Measurements from ENCODE around the gene OR2L3. TPM values are rescaled to one million over a fixed set of nuclear protein-coding genes. Genes with fewer than 3 reads are reported as not detected.

The OR2L3 gene
- total and polyA plus RNA-seq, 7 donors: 0.01 to 0.27 TPM; not detected in 5

- H3K27me3 ChIP-seq: no peaks in the 10 kb centered on the region
- peaks cover 0 to 10% (median 2%) of the 10 kb centered on the region in 4 donors for H3K9me3 ChIP-seq
- no peaks in the 10 kb centered on the region for H3K36me3 ChIP-seq
- 78 to 89% methylated on average over 3 of the region's 3 CpGs for WGBS, 2 donors
- DNase-seq: no peak
- TF ChIP-seq EP300 (IDR thresholded peaks at IDR 0.05): no peak
- no peak for TF ChIP-seq POLR2AphosphoS5 (IDR thresholded peaks at IDR 0.05)
- no peak for TF ChIP-seq CTCF (IDR thresholded peaks at IDR 0.05)
- no peak for TF ChIP-seq POLR2A (IDR thresholded peaks at IDR 0.05)
- H3K4me1 ChIP-seq: no peaks in the 10 kb centered on the region
- intact Hi-C loops (cut with DNase I): no loop called here
- no peak overlapping the region for H3K4me3 ChIP-seq
- H3K27ac ChIP-seq: no peak overlapping the region
Observed at GRCh38 chr1:248009681-248010080, 37.0 kb upstream of the OR2L3 start.

- WGBS, 2 donors: 88 to 95% methylated on average over 2 of the region's 2 CpGs
- intact Hi-C loops (cut with DNase I): no loop called here
- Histone ChIP-seq H3K4me3 (no peak within 1 kb of the TSS), H3K27ac (no peak within 1 kb of the TSS), H3K9me3 (peaks cover 0 to 4% (median 2%) of the 10 kb centered on the region in 4 donors), H3K27me3 (no peaks in the 10 kb centered on the region), H3K4me1 (no peaks in the 10 kb centered on the region), H3K36me3 (no peaks in the 10 kb centered on the region)
- TF ChIP-seq POLR2A (IDR thresholded peaks at IDR 0.05) (no peak), CTCF (IDR thresholded peaks at IDR 0.05) (no peak), EP300 (IDR thresholded peaks at IDR 0.05) (no peak), POLR2AphosphoS5 (IDR thresholded peaks at IDR 0.05) (no peak)
- no peak for DNase-seq
Observed at GRCh38 chr1:248013229-248013710, 33.4 kb upstream of the OR2L3 start, which contains the start of gene OR2L5. Gene OR2L5 (plus strand): TSS chr1:248013660. CDS start chr1:248021948, 8,288 bp downstream.

GRCh38 chr1:248015803-248016202 is 30.8 kb upstream of the OR2L3 start:
- Histone ChIP-seq H3K27ac (no peak overlapping the region), H3K9me3 (no peaks in the 10 kb centered on the region), H3K27me3 (no peaks in the 10 kb centered on the region), H3K4me3 (no peak overlapping the region), H3K36me3 (no peaks in the 10 kb centered on the region), H3K4me1 (no peaks in the 10 kb centered on the region)
- no peak for DNase-seq
- 86 to 88% methylated on average over 1 of the region's 1 CpG for WGBS, 2 donors
- intact Hi-C loops (cut with DNase I): no loop called here
- TF ChIP-seq EP300 (IDR thresholded peaks at IDR 0.05) (no peak), POLR2A (IDR thresholded peaks at IDR 0.05) (no peak), CTCF (IDR thresholded peaks at IDR 0.05) (no peak), POLR2AphosphoS5 (IDR thresholded peaks at IDR 0.05) (no peak)

GRCh38 chr1:248029770-248030169 is 16.9 kb upstream of the OR2L3 start, which contains the start of gene OR2L2:
Gene OR2L2 (plus strand): TSS chr1:248030070. CDS start chr1:248038268, 8,198 bp downstream.
- no peaks in the 10 kb centered on the region for H3K36me3 ChIP-seq
- TF ChIP-seq POLR2AphosphoS5 (IDR thresholded peaks at IDR 0.05) (no peak), CTCF (IDR thresholded peaks at IDR 0.05) (no peak), EP300 (IDR thresholded peaks at IDR 0.05) (no peak), POLR2A (IDR thresholded peaks at IDR 0.05) (no peak)
- H3K9me3 ChIP-seq: no peaks in the 10 kb centered on the region
- H3K27ac ChIP-seq: no peak within 1 kb of the TSS
- no peak within 1 kb of the TSS for H3K4me3 ChIP-seq
- H3K27me3 ChIP-seq: no peaks in the 10 kb centered on the region
- intact Hi-C loops (cut with DNase I): no loop called here
- no peaks in the 10 kb centered on the region for H3K4me1 ChIP-seq
- WGBS, 2 donors: 25 to 39% methylated on average over 2 of the region's 2 CpGs
- DNase-seq: no peak

- WGBS, 2 donors: 65% methylated on average over 5 of the region's 5 CpGs
- Histone ChIP-seq H3K27ac (no peak overlapping the region), H3K36me3 (no peaks in the 10 kb centered on the region), H3K4me3 (no peak overlapping the region), H3K27me3 (no peaks in the 10 kb centered on the region), H3K4me1 (no peaks in the 10 kb centered on the region), H3K9me3 (peaks cover 0 to 3% (median 0%) of the 10 kb centered on the region in 4 donors)
- no peak for DNase-seq
- intact Hi-C loops (cut with DNase I): no loop called here
- TF ChIP-seq CTCF (IDR thresholded peaks at IDR 0.05) (no peak), POLR2A (IDR thresholded peaks at IDR 0.05) (no peak), POLR2AphosphoS5 (IDR thresholded peaks at IDR 0.05) (no peak), EP300 (IDR thresholded peaks at IDR 0.05) (no peak)
Observed at GRCh38 chr1:248045209-248045608, 1.4 kb upstream of the OR2L3 start.

All from sigmoid colon (tissue), 7 donors.